Stimulated activated CD4-positive, alpha-beta T cell treated with anti-CD3 and anti-CD28 coated beads, TNF-alpha, amount 100 ng/mL, for 24 hours (primary cell): ENCODE data around the gene CARNS1.

Experiments used
- DNase-seq, 3 experiments: peaks; one replicate each; pipeline ENCODE4 v3.0.0-alpha.2; 2020; ENCODE audit warnings: low read depth in 3 of 3

CARNS1 gene

DNA sequence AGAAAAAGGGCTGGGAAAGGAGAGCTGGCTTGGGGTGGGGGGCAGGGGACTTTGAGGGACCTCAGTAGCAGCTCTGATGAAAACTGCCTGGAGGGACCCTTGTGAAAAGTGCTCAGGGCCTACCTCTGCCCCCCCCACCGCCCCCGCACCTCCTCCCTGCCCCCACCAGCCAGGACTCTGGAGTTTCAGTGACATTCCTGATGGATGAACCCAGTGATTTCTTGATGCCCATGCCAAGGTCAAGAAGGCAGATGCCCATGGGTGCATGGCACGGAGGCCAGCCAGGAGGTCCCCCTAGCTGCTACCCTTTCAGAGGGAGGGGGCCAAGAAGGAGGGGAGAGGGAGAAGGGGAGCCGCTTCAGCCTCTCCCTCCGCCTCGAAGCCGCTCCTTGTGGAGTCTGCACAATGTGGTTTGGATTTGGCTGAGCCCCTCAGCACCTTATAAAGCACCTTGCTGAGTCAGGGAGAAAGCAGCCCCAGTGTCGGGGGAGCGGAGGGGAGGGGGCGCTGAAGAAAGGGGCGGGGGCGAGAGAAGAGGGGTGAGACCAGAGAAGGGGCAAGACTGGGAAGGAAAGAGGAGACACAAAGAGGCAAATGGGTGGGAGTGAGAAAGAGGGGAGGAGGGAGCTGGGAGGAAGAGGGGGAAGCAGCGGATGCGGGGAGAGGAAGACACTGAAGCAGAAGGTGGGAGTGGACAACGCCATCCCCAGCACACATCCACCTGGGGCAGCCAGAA, 40.0 kb upstream of the CARNS1 start:
- no peak for DNase-seq

DNA sequence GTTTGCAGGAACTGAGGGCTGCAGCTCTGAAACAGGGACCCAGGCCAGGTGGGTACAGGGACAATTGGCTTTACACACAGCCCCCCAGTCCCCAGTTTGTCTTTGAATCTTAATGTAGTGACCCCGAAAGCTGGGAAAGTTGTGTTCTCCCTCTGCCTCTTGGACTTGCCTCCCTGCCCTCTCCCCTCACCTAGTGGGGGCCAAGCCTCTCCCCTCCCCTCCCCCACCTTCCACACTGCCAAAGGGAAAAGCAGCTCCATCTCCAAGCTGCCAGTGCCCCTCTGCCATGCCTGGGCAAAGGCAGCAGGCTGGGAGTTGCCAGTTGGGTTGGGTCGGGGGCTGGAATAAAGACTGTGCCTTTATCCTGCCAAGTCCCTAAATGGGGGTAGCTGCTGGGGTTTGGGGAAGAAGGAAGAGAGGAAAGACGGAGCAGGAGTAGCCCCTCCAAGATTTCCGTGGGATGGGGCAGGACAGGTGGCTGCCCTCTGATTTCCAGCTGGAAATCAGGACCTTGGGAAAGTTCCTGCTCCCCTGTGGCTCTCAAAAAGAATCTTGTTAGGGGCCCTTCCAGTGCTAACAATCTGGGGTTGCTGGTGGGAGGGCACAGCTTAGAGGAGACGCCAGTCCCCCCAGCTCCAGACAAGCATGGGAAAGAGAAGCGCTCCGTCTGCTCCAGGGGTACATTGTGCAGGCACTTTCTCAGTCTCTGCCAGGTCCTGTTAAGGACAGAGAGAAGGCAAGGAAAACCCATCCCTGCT, 39.2 kb upstream of the CARNS1 start:
- DNase-seq: no peak

DNA sequence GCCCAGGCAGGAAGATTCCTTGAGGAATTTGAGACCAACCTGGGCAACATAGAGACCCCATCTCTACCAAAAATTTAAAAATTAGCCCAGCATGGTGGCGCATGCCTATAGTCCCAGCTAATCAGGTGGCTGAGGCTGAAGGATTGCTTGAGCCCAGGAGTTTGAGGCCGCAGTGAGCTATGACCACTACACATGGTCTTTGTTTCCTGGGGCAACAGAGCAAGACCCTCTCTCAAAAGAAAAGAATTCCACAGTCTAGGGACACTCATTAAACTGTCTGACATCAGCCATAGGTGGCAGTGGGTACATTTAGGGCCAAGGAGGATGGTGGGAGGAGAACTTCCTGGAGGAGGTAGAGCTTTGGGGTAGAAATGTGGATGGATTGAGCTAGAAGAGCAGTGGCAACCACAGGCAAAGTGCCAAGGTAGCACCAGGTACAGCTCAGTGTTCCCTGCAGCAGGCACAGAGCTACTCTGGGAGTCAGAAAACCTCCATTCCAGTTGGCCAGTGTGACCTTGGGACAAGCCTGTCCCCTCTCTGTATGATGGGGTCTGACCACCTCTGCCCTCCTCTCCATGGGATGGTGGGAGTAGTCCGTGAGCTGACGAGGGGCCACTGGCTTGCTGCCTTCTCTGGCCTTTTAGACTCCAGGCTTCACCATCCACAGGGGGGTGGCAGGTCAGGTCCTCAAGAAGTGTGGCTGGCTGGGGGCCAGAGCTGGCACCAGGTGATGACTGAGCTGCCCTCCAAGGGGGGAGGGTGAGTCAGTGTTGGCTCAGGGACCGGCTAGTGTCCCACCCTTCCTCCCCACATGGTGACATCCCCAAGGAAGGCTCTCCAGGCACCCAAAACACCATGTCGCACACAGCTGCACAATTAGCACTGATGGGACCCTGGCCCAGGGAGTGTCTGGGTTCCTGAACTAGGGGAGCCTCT, 38.3 kb upstream of the CARNS1 start:
- DNase-seq: no peak

DNA sequence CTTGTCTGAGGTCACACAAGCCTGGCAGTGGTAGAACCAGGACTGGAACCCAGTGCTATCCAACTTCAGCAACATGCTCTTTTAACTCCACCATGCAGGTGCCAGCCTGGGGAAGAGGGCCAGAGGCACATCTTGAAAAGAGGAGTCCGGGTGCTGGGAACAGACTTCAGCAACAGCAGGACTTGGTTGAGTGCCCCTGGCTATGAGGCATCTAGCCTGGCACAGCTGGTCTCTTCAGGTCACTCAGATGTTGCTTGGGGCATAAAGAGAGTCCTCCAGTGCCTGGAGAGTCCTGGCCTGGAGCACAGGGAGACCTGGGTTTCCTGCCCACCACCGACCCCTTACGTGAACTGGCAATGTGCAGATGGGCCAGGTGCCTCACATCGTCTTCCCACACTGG, 36.9 kb upstream of the CARNS1 start:
- DNase-seq: no peak

DNA sequence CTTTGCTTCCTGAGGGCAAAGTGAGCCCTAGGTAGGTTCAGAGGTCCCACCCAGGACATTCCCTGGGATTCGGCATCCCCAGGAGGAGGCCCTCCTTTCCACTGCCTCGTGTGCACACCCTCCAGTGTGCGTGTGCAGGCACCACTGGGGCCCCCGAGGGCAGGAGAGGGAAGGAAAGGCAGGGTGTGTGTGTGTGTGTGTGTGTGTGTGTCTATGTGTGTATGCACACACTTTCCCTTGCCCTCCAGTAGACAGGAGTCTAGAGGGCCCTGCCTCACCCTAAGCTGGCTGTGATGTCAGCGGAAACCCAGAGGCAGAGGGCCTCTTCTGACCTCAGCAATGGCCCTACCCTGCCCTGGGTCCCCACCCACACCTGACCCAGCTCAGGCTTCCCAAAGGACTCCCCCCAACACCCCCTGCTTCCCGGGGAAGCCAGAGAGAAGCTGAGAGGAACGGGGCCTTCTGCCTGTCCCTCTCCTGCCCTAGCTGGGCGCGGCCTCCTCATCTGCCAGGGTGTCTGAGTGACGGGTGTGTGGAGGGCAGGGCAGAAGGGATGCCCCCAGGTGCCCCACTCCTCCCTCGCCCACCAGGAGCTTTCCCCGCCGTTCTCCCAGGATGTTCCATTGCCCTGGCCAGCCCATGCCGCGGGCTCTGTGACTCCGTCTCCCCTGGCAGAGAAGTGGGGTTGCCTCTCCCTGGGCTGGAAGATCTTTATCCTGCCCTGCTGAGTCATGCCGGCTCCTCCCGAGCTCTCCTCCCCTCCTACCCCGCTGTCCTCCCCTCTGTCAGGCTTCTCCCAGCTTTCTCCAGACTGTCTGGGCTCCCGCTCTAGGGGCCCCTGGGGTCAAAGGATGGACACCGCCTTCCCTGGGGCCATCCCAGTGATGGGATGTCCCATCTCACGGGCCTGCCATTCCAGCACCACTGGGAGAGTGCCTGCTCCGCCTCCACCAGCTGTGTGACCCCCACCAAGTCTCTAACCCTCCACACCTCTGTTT, 36.1 kb upstream of the CARNS1 start:
- DNase-seq: no peak

DNA sequence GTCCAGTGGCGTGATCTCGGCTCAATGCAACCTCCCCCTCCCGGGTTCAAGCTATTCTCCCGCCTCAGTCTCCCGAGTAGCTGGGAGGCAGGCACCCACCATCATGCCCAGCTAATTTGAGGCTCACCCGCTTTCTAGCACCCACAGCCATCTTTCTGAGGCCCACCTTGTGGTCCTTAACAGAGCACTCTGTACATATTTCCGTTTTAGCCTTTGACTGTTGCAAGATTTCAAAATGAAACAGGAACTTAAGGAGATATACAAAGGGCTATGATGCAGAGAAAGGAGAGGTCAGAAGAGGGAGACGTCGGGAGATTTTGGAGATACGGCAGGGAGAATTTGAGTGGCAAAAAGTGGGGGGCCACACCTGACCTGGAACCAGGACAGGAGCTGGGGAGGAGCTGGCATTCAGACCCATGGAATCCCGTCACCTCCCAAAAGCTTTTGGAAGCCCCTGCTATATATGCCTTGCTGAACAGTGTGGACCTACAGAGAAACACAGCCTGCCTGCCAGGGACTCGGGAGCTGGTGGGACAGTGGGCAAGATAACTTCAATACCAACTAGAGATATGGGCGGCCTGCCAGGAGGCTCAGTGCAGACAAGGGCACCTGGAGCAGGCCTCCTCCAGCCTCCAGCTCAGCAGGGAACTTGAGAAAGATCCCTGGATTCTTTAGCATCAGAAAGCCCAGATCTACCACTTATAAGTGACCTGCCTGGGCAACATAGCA, 34.1 kb upstream of the CARNS1 start:
- no peak for DNase-seq

DNA sequence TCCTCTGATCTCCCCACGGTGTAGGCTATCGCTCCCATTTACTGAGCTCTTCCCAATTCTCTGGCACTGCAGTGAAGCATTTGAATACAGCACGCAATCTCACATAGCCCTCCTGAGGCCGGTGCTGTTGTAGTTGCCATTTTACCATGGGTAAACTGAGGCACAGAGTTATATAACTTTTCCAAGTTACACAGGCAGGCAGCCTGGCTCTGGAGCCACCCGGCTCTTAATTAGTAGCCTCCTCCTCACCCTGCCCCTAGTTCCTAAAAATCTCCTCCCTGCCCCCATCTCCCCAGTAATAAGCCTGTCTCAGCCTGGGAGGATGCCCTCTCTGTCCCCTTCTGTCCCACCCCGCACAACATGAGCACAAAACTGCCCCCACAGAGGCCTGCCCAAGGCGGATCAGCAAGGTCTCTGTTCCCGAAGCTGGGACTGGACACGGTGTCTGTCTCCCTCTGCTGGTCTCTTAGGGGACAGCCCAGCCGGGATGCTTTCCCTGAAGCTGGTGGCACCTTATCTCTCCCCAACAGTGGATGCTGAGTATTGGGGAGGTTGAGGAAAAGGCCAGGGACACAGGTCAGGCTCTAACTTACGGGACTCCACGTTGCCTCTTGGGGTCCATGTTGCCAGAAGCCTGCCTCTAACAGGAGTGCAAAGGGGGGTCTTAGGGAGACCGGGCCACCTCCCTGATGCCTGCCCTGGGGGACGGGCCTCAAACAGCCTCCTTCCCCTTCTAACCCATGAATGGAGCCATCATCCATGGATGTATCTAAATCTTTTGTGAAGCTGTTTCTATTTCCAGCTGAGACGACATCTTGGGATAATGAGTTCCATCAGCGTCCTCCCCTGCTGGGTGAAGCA, 33.0 kb upstream of the CARNS1 start:
- peak; percentile 67 to 79 (median 76) for DNase-seq

DNA sequence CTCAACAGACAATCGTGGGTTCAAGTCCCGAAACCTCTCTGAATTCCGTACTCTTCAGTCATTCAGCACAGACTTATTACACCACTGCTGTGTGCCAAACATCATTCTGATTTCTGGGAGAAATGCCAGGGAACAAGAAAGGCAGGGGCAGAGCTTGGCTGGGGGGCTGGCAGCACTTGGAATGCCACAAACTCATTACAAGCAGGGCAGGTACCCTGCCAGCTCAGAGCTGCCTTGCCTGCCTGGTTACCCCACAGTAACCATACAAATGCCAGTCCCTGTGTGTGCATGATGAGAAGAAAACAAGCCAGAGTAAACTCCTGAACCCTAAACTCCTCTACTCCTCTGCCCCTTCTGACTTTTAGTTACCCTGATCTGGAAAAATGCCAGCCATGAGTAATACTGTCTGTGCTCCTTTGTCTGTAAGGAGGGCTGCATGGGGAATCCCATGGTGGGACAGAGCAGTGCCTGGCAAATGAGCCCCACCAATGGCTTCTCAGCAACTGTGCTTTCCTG, 30.6 kb upstream of the CARNS1 start:
- no peak for DNase-seq

DNA sequence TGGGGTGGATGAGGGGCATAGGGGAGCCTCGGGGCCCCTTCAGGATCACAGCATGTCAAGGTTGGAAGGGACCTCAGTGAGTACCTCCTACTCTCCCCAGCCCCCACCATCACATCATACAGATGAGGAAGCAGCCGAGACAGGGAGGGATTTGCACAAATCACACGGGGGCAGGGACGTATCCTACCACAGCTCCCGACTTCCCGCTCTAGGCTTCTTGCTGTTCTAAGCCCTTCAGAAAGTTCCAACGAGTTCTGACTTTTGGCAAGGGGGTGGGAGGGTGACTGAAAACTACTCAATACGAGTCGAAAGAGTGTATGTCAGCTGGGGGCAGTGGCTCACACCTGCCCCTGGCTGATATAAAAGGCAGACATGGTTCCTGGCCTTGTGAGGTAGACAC, 28.4 kb upstream of the CARNS1 start:
- no peak for DNase-seq

DNA sequence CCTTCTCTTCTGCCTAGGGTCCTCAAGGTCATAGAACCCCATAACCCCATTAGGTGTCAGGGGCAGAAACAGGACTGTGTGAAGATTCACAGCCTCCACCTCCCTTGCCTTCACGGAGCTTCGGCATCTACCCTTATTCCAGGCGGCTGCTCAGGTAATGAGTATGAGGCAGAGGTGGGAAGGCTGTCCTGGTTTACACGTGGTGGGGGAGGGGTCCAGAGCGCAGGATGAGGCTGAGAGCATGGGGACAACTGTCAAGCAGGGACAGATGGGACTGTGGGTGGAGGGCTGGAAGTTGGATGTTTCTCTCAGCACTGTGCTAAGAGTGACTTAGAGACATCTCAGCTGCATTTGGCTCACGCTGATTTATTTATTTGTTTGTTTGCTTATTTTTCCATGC, 28.0 kb upstream of the CARNS1 start:
- no peak for DNase-seq

DNA sequence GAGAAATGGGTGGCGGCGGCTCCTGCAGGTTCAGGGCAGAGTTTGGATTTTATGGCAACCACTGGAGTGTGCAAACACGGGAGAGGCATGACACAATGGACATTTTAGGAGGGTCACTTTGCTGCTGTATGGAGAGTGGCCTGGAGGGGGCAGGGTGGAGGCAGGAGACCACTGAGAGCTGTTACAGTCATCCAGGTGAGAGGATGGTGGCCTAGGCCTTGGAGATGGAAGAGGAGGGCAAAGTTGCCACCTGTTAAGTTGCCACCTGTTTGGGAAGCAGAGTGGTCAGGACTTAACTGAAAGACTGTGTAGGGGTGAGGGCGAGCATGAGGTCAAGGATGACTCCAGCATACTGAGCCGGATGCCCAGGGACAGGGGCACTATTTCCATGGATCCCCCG, 26.0 kb upstream of the CARNS1 start:
- peak in 1 of 3 experiments; percentile 57 for DNase-seq

DNA sequence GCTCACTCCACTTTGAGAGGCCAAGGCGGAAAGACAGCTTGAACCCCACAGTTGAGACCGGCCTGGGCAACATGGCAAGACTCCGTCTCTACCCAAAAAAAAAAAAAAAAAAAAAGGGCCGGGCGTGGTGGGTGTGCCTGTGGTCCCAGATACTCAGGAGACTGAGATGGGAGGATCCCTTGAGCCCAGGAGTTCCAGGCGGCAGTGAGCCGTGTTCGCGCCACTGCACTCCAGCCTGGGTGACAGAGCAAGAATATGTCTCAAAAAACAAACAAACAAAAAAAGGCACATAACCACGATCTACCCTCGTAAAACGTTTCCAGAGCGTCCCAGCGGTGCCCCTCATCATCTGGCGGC, 24.6 kb upstream of the CARNS1 start:
- no peak for DNase-seq

DNA sequence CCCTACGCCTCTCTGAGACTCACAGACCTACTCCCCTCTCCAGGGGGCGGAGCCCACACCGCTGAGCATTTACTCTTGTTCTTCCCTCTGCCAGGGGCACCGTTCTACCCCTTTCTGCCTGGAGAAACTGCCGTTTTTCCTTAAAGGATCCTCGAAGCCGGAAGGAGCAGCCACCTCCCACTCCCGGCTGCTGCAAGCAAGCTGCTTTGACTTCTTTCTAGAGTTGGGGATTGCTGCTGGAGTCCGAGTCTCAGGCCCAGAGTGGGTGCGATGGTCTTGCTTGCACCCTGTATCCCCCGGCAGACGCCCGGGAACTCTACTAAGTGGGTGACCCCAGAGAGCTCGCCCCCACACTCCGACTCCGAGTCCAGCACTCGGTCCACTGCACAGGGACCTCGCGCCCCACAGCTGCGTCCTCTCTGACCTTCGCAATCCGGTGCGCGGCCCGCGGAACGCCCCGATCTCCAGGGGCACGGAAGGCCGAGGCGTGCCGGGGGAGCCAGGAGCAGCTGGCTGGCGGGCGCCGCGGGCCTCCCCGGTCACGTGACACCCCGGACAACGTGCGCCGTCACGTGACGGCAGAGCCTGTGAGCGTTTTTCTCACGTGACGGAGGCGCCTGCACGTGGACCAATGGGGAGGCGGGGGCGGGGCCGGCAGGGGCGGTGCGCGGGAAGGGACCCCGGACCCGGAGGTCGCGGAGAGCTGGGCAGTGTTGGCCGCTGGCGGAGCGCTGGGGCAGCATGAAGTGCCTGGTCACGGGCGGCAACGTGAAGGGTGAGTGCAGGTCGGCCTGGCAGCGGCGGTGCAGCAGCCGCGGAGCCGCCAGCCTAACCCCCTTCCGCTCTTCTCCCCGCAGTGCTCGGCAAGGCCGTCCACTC, 23.9 kb upstream of the CARNS1 start, which contains the start of gene RAD9A:
RAD9A (plus strand) TSS at position 683 of the 879 bp plus-strand sequence; CDS start at position 742, 59 bp downstream.
- DNase-seq: peak; percentile 83 to 92 (median 89)

DNA sequence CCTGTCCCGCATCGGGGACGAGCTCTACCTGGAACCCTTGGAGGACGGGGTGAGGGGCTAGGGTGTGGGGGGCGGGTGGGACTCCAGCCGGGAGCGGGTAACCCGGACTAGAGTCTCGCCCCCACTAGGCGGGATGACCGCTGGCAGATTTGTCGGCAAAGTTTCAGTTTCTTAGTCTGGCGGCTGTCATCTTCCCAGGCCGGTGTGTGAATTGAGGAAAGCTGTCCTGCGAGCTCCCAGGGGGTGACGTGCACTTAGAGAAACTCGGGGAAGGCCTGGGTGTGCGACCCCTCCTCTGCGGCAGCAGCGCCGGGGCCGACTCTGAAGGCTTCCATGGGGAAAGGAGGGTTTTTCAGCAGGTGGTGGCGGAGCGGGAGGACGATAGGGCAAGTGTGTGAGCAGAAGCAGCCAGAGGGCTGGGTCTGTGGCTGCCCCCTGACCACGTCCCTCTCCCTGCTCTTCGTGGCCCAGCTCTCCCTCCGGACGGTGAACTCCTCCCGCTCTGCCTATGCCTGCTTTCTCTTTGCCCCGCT, 23.2 kb upstream of the CARNS1 start:
- no peak for DNase-seq

DNA sequence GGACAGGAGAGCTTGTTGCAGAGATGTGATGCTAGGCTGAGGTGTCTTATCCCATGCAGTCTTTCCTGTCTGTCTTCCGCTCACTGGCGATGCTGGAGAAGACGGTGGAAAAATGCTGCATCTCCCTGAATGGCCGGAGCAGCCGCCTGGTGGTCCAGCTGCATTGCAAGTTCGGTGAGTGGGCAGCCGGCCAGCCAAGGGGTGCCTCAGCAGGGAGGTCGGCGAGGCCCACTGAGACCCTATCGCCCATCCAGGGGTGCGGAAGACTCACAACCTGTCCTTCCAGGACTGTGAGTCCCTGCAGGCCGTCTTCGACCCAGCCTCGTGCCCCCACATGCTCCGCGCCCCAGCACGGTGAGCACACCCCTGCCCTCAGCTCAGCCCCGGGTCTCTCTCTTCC, 22.0 kb upstream of the CARNS1 start:
- DNase-seq: no peak

DNA sequence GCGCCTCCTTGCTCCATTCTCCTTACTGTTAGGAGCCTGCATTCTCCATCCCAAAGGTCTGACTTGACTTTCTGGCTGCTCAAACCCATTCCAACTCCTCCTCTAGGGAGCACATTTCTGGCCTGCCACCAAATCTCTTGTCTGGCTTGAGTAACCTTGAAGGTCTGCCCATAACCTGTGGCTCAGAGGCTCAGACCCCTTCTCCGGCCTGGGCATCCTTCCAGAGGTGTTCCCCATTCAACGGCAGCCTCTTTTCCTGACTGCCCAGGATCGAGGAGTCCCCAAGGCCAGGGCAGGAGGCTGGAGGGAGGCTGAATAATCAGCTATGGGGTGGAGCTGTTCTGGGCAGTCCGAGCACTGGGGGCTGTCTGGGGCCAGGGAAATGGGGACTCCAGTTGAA, 21.5 kb upstream of the CARNS1 start:
- DNase-seq: no peak

DNA sequence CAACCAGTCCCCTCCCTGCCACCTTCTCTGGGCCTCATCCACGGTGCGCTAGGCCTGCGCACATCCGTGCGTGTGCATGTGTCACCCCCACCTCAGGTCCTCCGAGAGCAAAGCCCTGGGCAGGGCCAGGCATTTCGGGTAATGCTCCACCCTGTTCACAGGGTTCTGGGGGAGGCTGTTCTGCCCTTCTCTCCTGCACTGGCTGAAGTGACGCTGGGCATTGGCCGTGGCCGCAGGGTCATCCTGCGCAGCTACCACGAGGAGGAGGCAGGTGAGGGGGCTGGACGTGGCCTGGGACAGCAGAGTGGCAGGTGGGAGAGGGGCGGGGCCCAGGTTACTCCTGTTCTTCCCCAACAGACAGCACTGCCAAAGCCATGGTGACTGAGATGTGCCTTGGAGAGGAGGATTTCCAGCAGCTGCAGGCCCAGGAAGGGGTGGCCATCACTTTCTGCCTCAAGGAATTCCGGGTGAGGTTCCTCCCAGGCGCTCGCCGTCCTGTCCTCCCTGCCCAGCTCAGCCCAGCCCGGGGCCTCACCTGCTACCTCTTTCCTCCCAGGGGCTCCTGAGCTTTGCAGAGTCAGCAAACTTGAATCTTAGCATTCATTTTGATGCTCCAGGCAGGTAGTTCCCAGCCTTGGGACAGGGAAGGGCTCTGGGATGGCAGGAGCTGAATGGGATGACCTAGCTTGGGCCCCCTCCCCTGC, 19.8 kb upstream of the CARNS1 start:
- no peak for DNase-seq
